Activated CD4-positive, alpha-beta T cell treated with anti-CD3 and anti-CD28 coated beads for 36 hours (primary cell): Measurements from ENCODE around the gene DKKL1. TPM values are rescaled to one million over a fixed set of nuclear protein-coding genes. Genes with fewer than 3 reads are reported as not detected.

Source experiments
- ATAC-seq: fragments of 200-7000 bp; cut with Tn5 transposase; one replicate; pipeline ENCODE4 v1.10.0; 2021; ENCODE audit warnings: mild to moderate bottlenecking, moderate library complexity
- CTCF ChIA-PET: fragments of 350-600 bp; sonication (Branson Sonifier 250); formaldehyde crosslinking; loops from one replicate; lab custom pipeline; 2021; ENCODE audit warnings: antibody characterized with exemption; lab: Charles Lee
- POLR2A ChIA-PET: fragments of 350-600 bp; sonication (Branson Sonifier 250); formaldehyde crosslinking; loops from one replicate; lab custom pipeline; 2021; ENCODE audit warnings: antibody characterized with exemption, inconsistent platforms; lab: Charles Lee
- DNase-seq: peaks from one replicate; pipeline ENCODE4 v3.0.0-alpha.2; 2020
- H3K27ac Mint-ChIP-seq: one replicate; pipeline ENCODE4 v1.8.0; 2021; ENCODE audit warnings: mixed read lengths
- H3K27me3 Mint-ChIP-seq: one replicate; pipeline ENCODE4 v1.8.0; 2021; ENCODE audit warnings: mixed read lengths
- H3K36me3 Mint-ChIP-seq: one replicate; pipeline ENCODE4 v1.8.0; 2021; ENCODE audit warnings: low read depth, mixed read lengths
- H3K4me1 Mint-ChIP-seq: one replicate; pipeline ENCODE4 v1.8.0; 2021; ENCODE audit warnings: mixed read lengths
- H3K4me3 Mint-ChIP-seq: one replicate; pipeline ENCODE4 v1.8.0; 2021; ENCODE audit warnings: mild to moderate bottlenecking, moderate library complexity, mixed read lengths
- H3K9me3 Mint-ChIP-seq: one replicate; pipeline ENCODE4 v1.8.0; 2021; ENCODE audit warnings: low read depth, mixed read lengths
- intact Hi-C, 2 experiments: fragments of 100-400 bp; cut with DNase I in 1 of 2; cut with micrococcal nuclease in 1 of 2; formaldehyde crosslinking; loops; one replicate each; pipeline versions ENCODE4 v1.14.2 to v1.15.1; 2022 to 2024; cut with DNase I, micrococcal nuclease
- total RNA-seq, 2 experiments: library from RNA; stranded (reverse); gene quantifications; one replicate each; pipeline ENCODE4 v1.2.3, GENCODE V29; 2021

Gene DKKL1
- total RNA-seq, 2 experiments from 2014 or later: not detected

- Mint-ChIP-seq H3K4me3 (no peak overlapping the region), H3K27me3 (no peaks in the 10 kb centered on the region), H3K36me3 (no peaks in the 10 kb centered on the region), H3K27ac (no peak overlapping the region), H3K9me3 (no peaks in the 10 kb centered on the region), H3K4me1 (peaks cover 4% of the 10 kb centered on the region)
- peak; percentile 86 for ATAC-seq
- DNase-seq: peak; percentile 58
- intact Hi-C loops: no loop called here
- ChIA-PET CTCF (interaction anchor here (1.0 to 1.4 kb wide), 3 partner anchors 14 to 149 kb away, joined by 4 read pairs; no protein-coding TSS in a partner anchor), POLR2A (interaction anchor here (0.8 kb wide), 1 partner anchor 291 kb away, joined by 3 read pairs; no protein-coding TSS in a partner anchor)
Observed at GRCh38 chr19:49347835-49348234, 15.8 kb upstream of the DKKL1 start.

DNA sequence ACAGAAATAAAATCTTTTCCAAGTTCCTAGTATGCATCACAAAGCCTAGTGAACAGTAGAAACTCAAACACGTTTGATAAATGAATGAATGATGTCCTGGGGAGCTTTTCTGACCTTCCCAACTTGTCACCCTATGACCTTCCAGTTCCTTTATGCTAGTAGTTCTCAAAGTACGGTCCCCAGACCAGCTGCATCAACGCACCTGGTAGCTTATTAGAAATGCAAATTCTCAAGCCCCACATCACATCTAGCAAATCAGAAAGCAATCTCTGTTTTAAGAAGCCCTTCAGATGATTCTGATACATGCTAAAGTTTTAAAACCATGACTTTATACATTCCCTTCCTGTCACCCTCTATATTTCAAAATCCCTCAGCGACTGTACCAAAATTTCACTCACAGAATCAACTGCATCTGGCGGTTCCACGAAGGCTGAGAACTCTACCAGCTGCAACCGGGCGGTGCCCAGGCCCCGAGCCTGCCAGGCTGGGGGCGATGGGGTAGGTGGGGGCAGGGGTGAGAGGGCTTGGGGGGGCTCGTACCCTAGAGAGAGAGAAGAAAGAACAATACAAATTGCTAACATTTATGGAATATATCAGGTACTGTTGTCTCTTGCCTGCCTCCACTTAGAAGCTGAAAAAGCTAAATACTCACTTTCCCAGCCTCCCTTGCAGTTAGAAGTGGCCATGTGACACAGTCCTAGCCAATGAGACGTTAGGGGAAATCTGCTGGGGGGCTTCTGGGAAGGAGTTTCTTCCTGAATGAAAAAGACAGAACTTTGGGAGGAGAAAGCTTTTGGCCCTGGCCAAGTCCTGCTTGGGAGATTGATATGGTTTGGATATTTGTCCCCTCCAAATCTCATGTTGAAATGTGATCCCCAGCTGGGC, 15.1 kb upstream of the DKKL1 start:
- H3K4me1 Mint-ChIP-seq: peaks cover 2% of the 10 kb centered on the region
- no peak for ATAC-seq
- intact Hi-C loops: no loop called here
- H3K27ac Mint-ChIP-seq: no peak overlapping the region
- DNase-seq: no peak
- H3K27me3 Mint-ChIP-seq: no peaks in the 10 kb centered on the region
- no peaks in the 10 kb centered on the region for H3K9me3 Mint-ChIP-seq
- no peaks in the 10 kb centered on the region for H3K36me3 Mint-ChIP-seq
- H3K4me3 Mint-ChIP-seq: no peak overlapping the region
- POLR2A ChIA-PET: interaction anchor here (0.8 kb wide), 1 partner anchor 292 kb away, joined by 3 read pairs; no protein-coding TSS in a partner anchor
- CTCF ChIA-PET: interaction anchor here (0.7 to 1.4 kb wide), 5 partner anchors 15 to 150 kb away, joined by 3 to 4 read pairs (median 4); no protein-coding TSS in a partner anchor

- ATAC-seq: no peak
- no peaks in the 10 kb centered on the region for H3K27me3 Mint-ChIP-seq
- no peaks in the 10 kb centered on the region for H3K9me3 Mint-ChIP-seq
- intact Hi-C loops: no loop called here
- H3K27ac Mint-ChIP-seq: no peak overlapping the region
- POLR2A ChIA-PET: no interaction called here
- CTCF ChIA-PET: interaction anchor here (0.6 to 1.1 kb wide), 2 partner anchors 22 to 176 kb away, joined by 3 to 4 read pairs; no protein-coding TSS in a partner anchor
- no peak overlapping the region for H3K4me3 Mint-ChIP-seq
- H3K36me3 Mint-ChIP-seq: no peaks in the 10 kb centered on the region
- DNase-seq: no peak
- peaks cover 2% of the 10 kb centered on the region for H3K4me1 Mint-ChIP-seq
Observed at GRCh38 chr19:49349567-49349966, 14.1 kb upstream of the DKKL1 start.

- no peak for DNase-seq
- Mint-ChIP-seq H3K36me3 (no peaks in the 10 kb centered on the region), H3K9me3 (no peaks in the 10 kb centered on the region), H3K27ac (no peak overlapping the region), H3K27me3 (peaks cover 13% of the 10 kb centered on the region), H3K4me1 (peaks cover 11% of the 10 kb centered on the region), H3K4me3 (no peak overlapping the region)
- ChIA-PET POLR2A (no interaction called here), CTCF (interaction anchor here (1.2 kb wide), 1 partner anchor 146 kb away, joined by 3 read pairs; no protein-coding TSS in a partner anchor)
- ATAC-seq: peak; percentile 39
- intact Hi-C loops: no loop called here
Observed at GRCh38 chr19:49355909-49356353, 7.7 kb upstream of the DKKL1 start.

DNA sequence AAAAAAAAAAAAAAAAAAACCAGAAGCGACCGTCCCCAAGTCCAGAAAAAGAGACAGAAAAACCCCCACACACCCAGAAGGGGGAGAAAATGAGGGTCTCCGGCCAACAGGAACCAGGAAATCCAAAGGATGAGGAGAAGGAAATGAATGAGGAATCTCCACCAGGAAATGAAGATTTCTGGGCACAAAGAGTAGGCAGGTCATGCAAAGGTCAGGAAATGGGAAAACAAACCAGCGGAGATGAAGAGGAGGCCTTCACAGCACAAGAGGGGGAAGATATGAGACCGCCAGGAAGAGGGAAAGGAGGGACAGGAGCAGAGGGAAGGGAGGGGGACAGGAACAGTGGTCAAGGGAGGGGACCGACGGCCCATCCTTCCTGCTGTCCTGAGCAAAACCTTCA, 7.3 kb upstream of the DKKL1 start:
- Mint-ChIP-seq H3K4me3 (no peak overlapping the region), H3K9me3 (no peaks in the 10 kb centered on the region), H3K27ac (no peak overlapping the region), H3K4me1 (peaks cover 13% of the 10 kb centered on the region), H3K36me3 (no peaks in the 10 kb centered on the region), H3K27me3 (peaks cover 16% of the 10 kb centered on the region)
- intact Hi-C loops: no loop called here
- ATAC-seq (no peak), DNase-seq (no peak)
- POLR2A ChIA-PET: no interaction called here
- CTCF ChIA-PET: interaction anchor here (1.2 kb wide), 1 partner anchor 146 kb away, joined by 3 read pairs; no protein-coding TSS in a partner anchor

DNA sequence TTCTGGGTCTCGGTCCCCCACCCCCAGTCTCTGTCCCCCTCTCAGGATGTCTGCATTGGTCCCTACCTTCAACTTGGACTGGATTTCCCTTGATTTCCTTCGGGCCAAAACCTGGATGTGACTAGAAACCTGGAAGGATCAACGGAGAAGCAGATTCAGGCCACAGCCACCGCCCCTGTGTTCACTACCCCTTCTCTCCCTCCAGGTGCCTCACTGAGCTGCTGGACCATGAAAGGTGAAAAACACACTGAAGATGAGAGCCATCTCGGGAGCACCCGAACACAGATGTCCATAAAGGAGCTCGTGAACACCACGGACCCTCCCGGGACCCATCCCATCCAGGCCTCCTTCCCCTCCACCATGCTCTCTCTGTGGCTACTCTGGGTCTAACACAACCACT, 6.5 kb upstream of the DKKL1 start:
- intact Hi-C loops: no loop called here
- POLR2A ChIA-PET: no interaction called here

DNA sequence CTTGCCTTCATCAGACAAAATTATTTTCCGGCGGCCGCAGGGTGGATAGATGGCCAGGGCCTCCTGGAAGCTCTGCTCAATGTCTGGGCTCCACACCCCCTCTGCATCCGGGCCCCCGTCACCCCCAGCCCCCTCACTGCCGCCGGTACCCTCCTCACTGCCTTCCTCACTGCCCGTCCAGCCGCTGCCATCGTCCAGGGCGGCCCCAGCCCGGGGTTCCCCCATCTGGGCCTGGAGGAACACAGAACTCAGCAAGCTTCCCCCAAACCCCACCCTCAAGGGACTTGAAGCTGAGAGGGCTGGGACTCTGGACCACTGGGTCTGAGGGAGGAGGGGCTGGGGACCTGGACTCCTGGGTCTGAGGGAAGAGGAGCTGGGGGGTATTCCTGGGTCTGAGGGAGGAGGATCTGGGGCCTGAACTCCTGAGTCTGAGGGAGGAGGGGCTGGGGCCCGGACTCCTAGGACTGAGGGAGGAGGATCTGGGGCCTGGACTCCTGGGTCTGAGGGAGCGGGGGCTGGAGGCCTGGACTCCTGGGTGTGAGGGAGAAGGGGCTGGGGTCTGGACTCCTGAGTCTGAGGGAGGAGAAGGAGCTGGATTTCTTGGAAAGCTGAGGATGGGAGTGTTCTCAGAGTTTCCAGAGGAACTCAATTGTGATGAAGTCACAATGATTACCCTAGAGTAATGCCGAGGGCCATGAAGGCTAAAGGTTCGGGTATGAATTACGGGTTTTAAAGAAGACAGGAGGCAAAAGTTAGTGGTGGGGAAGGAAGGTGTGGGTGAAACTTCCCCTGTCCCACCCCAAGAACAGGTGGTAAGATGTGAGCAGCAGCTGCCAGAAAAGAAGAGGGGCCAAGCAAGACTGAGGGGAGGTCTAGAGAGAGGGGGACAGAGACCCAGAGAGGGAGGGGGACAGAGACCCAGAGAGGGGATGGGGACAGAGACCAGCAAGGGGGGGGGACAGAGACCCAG, 3.5 kb upstream of the DKKL1 start:
- peaks cover 30% of the 10 kb centered on the region for H3K27me3 Mint-ChIP-seq
- H3K27ac Mint-ChIP-seq: no peak overlapping the region
- H3K36me3 Mint-ChIP-seq: no peaks in the 10 kb centered on the region
- no peak overlapping the region for H3K4me3 Mint-ChIP-seq
- H3K9me3 Mint-ChIP-seq: no peaks in the 10 kb centered on the region
- DNase-seq (no peak), ATAC-seq (no peak)
- intact Hi-C loops: no loop called here
- ChIA-PET CTCF (interaction anchor here (1.5 kb wide), 1 partner anchor 110 kb away, joined by 4 read pairs; no protein-coding TSS in a partner anchor), POLR2A (interaction anchor here (0.5 kb wide), 1 partner anchor 161 kb away, joined by 5 read pairs; no protein-coding TSS in a partner anchor)
- peaks cover 22% of the 10 kb centered on the region for H3K4me1 Mint-ChIP-seq

More for the DNA sequence above, 6.5 kb upstream of the DKKL1 start:
- peaks cover 23% of the 10 kb centered on the region for H3K27me3 Mint-ChIP-seq
- no peaks in the 10 kb centered on the region for H3K36me3 Mint-ChIP-seq
- no peak for ATAC-seq
- no peak overlapping the region for H3K27ac Mint-ChIP-seq
- no peaks in the 10 kb centered on the region for H3K9me3 Mint-ChIP-seq
- no peak overlapping the region for H3K4me3 Mint-ChIP-seq
- CTCF ChIA-PET: no interaction called here
- no peak for DNase-seq
- H3K4me1 Mint-ChIP-seq: peaks cover 19% of the 10 kb centered on the region

GRCh38 chr19:49361438-49362047, 2.1 kb upstream of the DKKL1 start:
- Mint-ChIP-seq H3K4me1 (peaks cover 11% of the 10 kb centered on the region), H3K27me3 (peaks cover 23% of the 10 kb centered on the region), H3K9me3 (no peaks in the 10 kb centered on the region), H3K4me3 (peak overlapping the region; percentile 15), H3K27ac (no peak overlapping the region), H3K36me3 (no peaks in the 10 kb centered on the region)
- ATAC-seq (no peak), DNase-seq (peak; percentile 55)
- ChIA-PET POLR2A (no interaction called here), CTCF (no interaction called here)
- intact Hi-C loops: loop anchor here (2.0 kb wide), 1 partner anchor 27 kb away; the partner anchor contains the start of gene CD37 (in 2 of the 2)

DNA sequence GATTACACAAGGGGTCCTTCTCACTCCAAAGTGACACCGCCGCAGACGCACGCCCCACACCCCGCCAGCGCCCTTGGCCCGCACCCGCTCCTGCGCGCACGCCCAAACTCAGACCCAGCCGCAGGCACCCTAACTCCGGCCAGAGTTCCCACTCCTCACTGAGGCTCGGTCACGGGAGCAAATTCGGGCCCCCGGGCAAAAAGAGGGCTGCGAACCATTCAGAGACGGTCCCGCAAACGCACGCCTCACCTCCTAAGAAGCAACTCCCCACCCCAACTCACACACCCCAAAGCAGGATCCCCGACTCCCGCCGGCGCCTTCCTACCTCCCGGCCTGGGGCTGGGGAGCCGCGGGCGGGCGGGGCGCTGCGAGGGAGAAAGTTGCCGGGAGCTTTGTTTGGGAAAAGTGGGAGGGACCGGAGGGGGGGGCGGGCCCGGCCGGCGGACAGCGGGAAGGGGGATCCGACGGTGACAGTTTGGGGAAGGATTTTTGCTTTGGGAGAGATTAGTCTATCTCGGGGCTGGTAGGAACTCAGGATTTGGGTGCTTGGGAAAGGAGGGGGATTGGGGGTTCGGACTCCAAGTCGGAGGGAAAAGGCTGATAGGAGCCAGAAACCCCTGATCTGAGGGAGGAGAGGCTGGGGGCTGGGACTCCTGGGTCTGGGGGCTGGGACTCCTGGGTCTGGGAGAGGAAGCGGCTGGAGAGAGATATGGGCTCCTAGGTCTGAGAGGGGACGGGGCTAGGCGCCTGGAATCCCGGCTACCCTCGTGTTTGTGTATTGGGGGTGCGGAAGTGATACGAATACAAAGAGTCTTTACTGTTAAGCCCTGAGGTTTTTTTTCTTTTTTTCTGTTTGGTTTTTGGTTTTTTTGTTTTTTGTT, 1.4 kb upstream of the DKKL1 start, which contains the start of gene TEAD2:
TSS of gene TEAD2 (minus strand) at position 369 of the 881 bp plus-strand sequence. CDS start 2,341 bp downstream, outside the sequence.
- Mint-ChIP-seq H3K27me3 (peaks cover 23% of the 10 kb centered on the region), H3K27ac (no peak within 1 kb of the TSS), H3K36me3 (no peaks in the 10 kb centered on the region), H3K4me1 (peaks cover 11% of the 10 kb centered on the region), H3K4me3 (peak within 1 kb of the TSS; percentile 15), H3K9me3 (no peaks in the 10 kb centered on the region)
- ChIA-PET POLR2A (interaction anchor here (0.6 kb wide), 1 partner anchor 52 kb away, joined by 4 read pairs; no protein-coding TSS in a partner anchor), CTCF (interaction anchor here (1.0 kb wide), 1 partner anchor 27 kb away, joined by 3 read pairs; the partner anchor contains the start of gene CD37)
- DNase-seq: peak; percentile 34
- no peak for ATAC-seq
- intact Hi-C loops: loop anchor here (2.0 kb wide), 1 partner anchor 27 kb away; the partner anchor contains the start of gene CD37 (in 2 of the 2)
